Ovary (tissue), 3 donors: ENCODE results near the gene RIN1.

ENCODE experiments used
- CTCF ChIP-seq, 3 donors: fragments of 450-650 bp in 2 of 3; fragments of 200-600 bp in 1 of 3; IDR thresholded peaks; one replicate each; pipeline versions ENCODE4 v1.5.1 to v1.8.0; 2016 to 2022; ENCODE audit warnings: antibody characterized with exemption in 3 of 3, mild to moderate bottlenecking in 1 of 3
- EP300 ChIP-seq: sonication (generic); formaldehyde crosslinking; IDR thresholded peaks from one replicate; pipeline ENCODE4 v1.6.1; 2017; ENCODE audit warnings: antibody characterized with exemption
- POLR2A ChIP-seq: fragments of 450-650 bp; IDR thresholded peaks from one replicate; pipeline ENCODE4 v1.6.1; 2017; ENCODE audit warnings: antibody characterized with exemption, mild to moderate bottlenecking, moderate library complexity
- donor health status: DM: no; HTN: no; CAD: no.

DNA sequence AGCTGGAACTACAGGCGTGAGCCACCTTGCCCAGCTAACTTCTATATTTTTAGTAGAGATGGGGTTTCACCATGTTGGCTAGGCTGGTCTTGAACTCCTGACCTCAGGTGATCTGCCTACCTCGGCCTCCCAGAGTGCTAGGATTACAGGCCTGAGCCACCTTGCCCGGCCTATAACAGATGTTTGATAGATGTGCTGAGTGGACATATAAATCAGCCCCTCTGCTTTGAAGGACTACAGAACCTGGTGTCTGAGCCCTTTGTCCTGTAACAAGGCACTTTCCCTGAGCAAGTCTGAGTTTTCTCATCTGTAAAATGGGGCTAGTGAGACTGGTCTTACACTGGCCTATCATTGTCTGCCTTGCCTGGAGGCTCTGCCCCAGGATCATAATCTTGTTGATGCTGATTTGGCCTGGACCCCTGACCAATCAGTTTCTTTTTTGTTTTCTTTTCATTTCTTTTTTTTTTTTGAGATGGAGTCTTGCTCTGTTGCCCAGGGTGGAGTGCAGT lies 7.0 kb downstream of the RIN1 start:
- TF ChIP-seq POLR2A (no peak), CTCF (IDR thresholded peaks at IDR 0.05) (no peak), EP300 (no peak)
